Measurements from ENCODE around the gene TXNDC16.
"Not testable (repeated sequence)": the region's sequence is repeated elsewhere in the genome, so short reads cannot be mapped to it uniquely, and the experiment has no call there.

GRCh38 chr14:52568454-52568853, 16.1 kb upstream of the TXNDC16 start:
- TF ChIP-seq EZH2 (optimal IDR thresholded peaks at IDR 0.05; ENCODE audit: low read depth, low read length); CTCF (IDR thresholded peaks at IDR 0.05; ENCODE audit: low read length); EZH2phosphoT487 (IDR thresholded peaks at IDR 0.05; ENCODE audit: low read length): not testable (repeated sequence)
